NOMO-1 treated with dmso at 0.1 percent for 144 hours (cell line): ENCODE results near the gene ASNS.
"Not testable (repeated sequence)": the region's sequence is repeated elsewhere in the genome, so short reads cannot be mapped to it uniquely, and the experiment has no call there.

Experiments used
- DNase-seq: peaks from one replicate; lab custom pipeline; 2025; ENCODE audit not compliant: unreplicated experiment; lab: John Stamatoyannopoulos, UW

Gene ASNS, protein sequence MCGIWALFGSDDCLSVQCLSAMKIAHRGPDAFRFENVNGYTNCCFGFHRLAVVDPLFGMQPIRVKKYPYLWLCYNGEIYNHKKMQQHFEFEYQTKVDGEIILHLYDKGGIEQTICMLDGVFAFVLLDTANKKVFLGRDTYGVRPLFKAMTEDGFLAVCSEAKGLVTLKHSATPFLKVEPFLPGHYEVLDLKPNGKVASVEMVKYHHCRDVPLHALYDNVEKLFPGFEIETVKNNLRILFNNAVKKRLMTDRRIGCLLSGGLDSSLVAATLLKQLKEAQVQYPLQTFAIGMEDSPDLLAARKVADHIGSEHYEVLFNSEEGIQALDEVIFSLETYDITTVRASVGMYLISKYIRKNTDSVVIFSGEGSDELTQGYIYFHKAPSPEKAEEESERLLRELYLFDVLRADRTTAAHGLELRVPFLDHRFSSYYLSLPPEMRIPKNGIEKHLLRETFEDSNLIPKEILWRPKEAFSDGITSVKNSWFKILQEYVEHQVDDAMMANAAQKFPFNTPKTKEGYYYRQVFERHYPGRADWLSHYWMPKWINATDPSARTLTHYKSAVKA

DNA sequence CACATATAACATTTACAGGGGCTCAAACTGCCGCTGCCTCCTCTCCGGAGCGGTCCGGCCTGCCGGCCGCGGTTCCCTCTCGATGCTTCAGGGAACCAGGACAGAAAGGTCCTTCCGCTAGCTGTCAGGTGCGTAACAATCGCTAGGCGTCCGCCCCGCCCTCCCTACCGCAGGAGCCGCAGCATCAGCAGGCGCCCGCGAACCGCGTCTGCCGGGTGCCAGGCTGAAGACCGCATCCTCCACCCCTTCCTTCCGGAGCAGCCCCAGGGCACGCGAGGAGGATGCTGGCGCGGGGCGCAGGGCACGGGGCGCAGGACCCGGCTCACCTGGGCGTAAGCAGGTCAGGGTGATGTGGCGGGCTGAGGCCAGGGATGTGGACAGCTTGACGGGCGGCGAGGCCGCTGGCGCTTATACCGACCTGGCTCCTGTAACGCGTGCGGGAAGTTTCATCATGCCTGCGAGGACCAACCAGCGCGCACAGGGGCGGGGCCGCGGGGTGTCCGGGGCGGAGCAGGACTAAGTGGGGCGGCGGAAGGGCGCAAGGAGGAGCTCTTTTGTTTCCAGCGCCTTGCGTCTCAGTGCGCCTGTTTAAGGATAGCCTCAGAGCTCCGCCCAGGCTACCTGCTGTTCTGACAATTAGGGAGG, at the start of gene ASNS:
Gene ASNS (minus strand): TSS at position 384 of the 645 bp plus-strand sequence. CDS start 3,252 bp downstream, outside the sequence.
- peak; percentile 96 for DNase-seq

DNA sequence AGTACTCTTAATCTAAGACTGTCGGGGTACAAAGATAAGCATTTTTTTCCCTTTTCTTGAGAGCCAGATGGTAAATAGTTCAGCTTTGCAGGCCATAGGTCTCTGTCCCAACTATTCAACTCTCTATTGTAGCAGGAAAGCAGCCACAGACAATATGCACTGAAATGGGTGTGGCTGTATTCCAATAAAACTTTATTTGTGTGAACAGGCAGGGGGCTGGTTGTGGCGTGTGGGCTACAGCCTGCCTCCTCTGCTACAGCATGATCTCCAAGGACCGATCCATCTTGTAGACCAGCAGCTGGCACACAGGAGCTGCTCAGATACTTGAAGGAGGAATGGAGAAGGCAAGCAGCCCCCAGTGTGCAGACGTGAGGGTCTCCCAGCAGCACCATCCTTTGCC, 49.0 kb upstream of the ASNS start:
- not testable (repeated sequence) for DNase-seq

DNA sequence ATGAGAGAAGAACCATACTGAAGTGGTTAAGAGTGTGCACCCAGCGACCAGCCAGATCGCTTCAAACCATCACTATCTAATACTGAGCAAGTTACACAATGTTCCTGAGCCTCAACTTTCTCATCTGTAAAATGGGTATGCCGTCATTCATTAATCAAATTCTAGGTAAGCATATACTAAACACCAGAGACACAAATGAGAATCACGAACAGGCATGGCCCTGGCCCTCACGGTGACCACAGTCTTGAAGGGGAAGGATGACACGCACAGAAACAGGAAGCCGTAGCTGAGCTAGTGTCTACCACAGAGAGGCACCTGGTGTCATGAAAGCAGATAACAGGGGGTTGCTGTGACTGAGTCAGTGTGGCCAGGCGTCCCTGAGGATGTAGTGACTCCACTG, 43.1 kb upstream of the ASNS start:
- not testable (repeated sequence) for DNase-seq

DNA sequence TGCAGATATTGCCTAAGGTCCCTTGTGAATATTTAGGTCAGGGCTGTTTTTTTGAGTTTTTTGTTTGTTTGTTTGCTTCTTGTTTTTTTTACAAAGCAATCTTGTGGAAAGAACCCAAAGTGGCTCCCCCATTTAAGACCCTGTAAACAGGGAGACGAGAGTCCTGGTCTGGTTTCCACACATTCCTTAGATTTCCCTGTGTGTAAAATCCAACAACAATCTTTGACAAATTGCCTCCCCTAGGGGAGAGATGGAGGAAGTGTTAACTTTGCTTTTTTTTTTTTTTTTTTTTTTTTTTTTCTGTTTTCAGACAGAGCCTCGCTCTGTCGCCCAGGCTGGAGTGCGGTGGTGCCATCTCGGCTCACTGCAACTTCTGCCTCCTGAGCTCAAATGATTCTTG, 40.1 kb upstream of the ASNS start:
- DNase-seq: not testable (repeated sequence)

DNA sequence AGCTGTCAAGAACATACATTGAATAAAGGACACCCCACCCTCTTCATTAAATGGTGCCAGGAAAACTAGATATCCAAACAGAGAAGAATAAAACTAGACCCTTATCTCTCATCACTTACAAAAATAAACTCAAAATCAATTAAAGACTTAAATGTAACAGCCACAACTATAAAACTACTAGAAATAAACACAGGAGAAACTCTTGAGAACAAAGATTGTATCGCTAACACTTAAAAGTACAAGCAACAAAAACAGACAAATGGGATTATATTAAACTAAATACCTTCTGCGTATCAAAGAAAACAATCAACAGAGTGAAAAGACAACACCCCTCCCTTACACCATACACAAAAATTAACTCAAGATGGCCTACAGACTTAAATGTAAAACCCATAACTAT, 24.7 kb upstream of the ASNS start:
- not testable (repeated sequence) for DNase-seq

DNA sequence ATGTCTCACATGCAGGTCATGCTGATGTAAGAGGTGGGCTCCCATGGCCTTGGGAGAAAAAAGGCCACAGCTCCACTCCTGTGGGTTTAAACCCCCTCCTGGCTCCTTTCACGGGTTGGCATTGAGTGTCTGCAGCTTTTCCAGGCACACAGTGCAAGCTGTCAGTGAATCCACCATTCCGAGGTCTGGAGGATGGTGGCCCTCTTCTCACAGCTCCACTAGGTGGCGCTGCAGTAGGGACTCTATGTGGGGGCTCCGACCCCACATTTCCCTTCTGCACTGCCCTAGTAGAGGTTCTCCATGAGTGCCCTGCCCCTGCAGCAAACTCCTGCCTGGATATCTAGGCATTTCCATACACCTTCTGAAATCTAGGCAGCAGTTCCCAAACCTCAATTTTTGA, 19.5 kb upstream of the ASNS start:
- not testable (repeated sequence) for DNase-seq

DNA sequence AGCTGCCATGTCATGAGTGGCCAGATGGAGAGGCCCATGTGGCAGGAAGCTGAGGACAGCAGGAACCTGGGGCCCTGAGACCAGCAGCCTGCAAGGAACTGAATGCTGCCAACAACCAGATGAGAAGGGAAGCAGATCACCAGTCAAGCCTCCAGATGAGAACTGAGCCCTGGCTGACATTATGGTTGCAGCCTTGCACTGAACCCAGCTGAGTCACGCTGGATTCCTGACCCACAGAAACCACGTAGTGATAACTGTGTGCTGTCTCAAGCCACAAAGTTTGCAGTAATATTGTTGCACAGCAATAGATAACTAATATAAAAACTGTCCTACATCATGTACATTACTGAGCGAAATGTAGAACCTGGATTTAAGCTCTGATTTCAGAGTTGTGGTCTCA, 7.3 kb upstream of the ASNS start:
- not testable (repeated sequence) for DNase-seq

DNA sequence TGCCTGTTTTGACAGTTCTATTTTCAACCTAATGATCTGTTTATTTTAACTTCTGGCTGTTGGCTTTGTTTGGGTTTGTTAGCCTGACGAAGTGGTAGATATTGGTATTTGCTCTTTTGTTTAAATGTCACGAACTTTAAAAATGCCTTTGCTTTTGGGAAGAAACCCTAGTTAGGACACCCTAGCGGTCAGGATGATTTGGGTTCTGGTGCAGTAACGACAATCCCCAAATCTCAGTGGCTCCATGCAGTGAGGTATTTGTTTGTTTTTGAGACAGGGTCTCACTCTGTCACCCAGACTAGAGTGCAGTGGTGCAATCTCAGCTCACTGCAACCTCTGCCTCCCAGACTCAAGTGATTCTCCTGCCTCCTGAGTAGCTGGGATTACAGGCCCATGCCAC, 2.7 kb upstream of the ASNS start:
- not testable (repeated sequence) for DNase-seq

DNA sequence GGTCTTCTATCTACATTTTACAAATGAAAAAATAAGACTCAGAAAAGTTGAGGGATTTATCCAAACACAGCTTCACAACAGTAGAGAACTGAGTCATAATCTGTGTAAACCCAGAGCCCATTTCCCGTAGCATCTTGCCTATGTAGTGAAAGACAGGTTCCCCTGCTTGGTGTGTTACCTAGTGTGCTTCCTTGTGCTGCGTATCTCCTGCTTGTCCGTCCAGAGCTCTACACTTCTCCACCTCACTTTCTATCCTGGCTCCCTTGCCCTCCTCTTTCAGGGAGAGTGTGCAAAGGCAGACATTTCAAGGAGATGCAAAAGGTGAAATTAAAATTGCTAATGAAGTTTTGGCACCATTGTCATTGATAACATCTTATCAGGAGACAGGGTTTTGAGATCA, 1.4 kb upstream of the ASNS start:
- DNase-seq: no peak

DNA sequence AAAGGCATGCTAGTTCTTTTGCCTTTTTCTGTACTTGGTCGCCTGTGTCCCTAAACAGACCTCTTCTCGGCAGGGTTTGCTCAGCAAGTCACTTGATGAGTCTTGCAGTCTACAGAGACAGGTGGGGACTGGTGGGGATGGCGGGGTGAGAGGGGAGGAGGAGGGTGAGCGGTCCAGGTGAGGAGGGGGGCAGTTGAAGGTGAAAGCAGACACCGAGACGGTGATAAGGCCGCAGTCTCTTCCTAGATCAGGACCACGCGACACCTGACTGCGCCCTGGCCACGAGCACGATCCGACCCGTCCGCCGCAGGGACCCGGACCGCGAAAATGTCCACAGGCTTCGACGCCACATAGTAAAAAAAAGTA, 566 bp downstream of the ASNS start:
- DNase-seq: no peak

DNA sequence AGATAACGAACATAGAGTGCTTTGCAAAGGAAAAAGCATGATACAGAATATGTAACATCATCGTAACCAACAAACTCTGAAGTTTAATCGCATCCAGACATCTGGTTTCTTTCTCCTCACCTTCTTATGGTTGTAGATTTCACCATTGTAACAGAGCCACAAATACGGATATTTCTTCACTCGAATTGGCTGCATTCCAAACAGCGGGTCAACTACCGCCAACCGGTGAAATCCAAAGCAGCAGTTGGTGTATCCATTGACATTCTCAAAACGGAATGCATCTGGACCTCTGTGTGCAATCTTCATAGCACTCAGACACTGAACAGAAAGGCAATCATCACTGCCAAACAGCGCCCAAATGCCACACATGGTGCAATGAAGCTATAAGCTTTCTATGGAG, 3.4 kb downstream of the ASNS start:
- DNase-seq: no peak

DNA sequence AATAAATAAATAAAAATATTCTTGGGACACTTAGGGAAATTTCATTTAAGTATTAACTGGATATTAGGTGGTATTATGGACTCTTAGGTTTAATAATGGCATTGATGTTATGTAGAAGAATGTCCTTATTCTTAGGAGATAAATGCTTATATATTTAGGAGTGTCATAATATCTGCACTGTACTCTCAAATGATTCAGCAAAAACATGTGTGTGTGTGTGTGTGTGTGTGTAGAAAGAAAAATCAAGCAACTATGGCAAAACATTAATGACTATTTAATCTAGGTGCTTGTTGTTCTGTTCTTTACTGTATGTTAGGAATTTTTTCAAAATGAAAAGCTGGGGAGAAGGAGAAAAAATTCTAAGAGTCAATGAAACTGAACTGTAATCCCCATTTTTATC, 3.9 kb downstream of the ASNS start:
- DNase-seq: no peak

DNA sequence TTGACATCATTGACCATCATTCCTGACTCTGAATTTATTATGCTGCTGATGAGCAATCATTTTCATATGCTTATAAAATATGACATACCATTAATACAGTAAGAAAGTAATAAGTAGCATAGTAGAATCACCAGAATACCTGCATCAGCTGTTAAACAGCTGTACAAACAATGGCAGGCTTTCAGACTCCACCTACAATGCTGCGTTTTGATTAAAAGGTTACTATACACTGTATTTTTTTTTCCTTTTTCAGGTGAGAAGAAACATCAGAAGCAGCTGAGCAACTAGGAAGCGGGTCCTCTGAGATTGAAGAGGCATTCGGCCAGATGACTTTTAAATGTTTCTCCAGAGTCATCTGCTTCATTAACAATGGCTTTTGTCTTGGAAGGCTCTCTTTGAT, 7.1 kb downstream of the ASNS start:
- no peak for DNase-seq

DNA sequence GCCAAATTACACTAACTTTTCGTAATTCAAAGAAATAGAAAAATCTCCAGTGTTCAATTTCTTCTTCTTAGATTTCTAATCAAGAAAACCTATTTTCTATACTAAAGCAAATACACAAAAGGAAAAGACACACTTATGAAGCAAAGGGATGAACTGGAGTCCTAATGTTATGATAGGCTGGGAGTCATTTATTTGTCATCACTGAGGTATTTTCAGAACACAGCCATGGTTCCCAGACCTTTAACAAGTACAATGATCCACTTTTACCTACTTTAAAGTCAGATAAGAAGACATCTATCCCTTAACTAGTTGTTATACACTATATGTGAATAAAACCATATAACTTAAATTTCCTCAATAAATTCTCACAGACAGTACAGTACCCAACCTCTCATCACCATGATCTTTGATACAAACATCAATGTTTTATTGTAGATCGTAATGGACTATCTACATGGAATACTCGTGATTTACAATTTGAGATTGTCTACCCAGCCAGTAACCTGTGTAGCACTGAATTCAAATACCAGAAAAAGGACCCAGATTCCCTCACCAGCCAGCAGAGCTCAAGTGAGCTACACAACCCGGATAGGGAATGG, 12.5 kb downstream of the ASNS start:
- DNase-seq: no peak

DNA sequence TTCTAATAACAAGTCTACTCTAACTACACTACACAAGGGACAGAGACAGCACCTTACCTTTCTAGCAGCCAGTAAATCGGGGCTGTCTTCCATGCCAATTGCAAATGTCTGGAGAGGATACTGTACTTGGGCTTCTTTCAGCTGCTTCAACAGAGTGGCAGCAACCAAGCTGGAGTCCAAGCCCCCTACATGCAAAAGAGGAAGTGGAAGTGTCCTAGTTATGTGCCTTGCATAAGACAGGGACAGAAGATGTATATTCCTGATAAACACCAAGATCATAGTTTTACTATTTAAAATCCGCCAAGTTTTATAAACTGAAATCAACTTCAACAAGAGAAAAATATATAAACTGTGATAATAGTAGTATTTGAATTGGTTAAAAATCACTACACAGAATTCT, 14.0 kb downstream of the ASNS start:
- no peak for DNase-seq

DNA sequence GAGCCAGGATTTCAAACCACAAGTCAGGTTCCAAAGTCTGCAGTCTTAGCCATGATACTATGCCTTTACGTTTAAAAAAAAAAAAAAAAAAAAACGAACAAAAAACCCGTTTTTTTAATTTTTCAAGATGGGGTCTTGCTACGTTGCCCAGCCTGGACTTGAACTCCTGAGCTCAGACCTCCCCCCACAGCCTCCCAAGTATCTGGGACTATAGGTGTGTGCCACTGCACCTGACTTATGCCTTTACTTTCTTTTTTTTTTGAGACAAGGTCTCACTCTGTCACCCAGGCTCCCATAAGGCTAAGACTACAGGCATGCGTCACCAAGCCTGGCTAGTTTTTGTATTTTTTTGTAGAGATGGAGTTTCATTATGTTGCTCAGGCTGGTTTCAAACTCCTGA, 14.7 kb downstream of the ASNS start:
- DNase-seq: no peak

DNA sequence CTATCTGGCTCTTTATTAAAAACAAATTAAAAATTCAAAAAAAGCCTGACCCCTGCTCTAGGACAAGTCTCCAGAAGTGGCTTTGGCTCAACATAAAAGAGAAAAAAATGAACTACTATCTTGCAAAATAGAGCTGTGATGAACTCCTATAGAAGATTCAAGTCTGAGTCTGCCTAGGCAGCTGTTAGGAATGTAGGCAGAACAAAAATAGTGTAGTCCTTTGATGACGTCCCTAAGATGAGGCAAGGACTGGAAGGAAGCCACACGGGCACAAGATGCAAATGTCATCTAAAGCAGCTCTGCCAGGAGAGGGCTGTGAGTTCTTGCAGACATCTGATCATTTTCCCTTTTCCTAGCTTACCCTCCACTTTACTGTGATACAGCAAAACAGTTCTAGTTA, 20.5 kb downstream of the ASNS start:
- DNase-seq: no peak

DNA sequence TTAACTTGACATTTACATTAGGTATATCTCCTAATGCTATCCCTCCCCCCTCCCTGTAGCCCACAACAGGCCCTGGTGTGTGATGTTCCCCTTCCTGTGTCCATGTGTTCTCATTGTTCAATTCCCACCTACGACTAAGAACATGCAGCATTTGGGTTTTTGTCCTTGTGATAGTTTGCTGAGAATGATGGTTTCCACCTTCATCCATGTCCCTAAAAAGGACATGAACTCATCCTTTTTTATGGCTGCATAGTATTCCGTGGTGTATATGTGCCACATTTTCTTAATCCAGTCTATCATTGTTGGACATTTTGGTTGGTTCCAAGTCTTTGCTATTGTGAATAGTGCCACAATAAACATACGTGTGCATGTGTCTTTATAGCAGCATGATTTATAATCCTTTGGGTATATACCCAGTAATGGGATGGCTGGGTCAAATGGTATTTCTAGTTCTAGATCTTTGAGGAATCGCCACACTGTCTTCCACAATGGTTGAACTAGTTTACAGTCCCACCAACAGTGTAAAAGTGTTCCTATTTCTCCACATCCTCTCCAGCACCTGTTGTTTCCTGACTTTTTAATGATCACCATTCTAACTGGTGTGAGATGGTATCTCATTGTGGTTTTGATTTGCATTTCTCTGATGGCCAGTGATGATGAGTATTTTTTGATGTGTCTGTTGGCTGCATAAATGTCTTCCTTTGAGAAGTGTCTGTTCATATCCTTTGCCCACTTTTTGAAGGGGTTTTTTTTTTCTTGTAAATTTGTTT, 21.8 kb downstream of the ASNS start:
- DNase-seq: not testable (repeated sequence)

DNA sequence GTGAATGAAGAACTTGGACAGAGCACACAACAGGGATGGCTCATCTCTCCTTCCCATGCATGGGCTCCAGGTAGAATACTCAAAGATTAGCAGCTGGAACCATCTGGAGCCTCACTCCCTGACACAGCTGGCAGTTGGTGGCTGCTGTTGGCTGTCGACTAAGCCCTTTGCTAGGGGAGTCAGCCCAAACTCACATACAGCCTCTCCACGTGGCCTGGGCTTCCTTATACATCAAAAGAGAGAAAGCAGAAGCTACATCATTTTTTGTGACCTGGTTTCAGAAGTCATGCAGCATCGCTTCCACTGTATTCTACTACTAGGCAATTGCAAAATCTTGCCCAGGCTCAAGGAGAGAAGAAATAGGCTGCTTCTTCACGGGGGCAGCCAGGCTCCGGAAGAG, 24.4 kb downstream of the ASNS start:
- DNase-seq: peak; percentile 51

DNA sequence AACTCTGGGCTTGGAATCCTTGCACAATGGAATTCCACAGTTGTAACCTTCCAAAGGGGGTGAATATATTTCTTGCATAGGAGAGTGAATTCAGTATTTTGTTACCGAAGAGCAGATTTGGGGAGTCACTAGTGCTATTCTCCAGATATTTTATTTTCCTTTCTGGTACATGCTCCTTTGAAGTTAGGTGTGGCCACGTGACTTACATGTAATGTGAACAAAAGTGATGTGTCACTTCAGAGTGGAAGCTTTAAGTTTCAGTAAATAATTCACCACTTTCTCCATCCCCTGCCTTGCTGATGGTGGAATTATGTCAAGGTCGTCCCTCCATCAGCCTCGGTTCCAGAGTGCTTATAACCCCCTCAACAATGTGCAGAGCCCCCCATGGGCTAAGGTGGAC, 25.3 kb downstream of the ASNS start:
- DNase-seq: no peak

DNA sequence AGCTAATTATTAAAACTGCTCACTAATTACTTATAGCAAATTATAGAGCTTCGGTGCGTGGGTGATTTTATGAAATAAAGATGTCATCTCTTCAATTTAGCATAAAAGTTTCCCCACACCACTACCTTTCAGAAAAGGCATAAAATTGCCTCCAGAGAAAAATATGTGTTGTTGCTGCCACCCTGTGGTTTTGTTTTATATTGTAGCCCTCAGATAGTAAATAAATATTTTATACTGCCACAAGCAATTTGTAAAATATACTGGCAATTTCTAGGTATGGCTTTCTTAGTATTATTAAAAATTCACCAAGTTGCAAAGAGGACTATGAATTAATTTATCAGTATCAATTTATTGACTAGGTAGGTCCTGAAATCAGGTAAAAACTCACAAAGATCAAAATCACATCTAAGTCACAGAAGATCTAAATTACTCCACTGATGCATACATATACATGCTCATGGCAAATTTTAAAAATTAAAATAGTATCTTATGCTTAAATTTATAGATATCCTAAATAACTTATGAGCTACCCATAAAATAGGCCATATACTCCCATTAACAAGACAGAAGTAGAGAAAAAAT, 26.5 kb downstream of the ASNS start:
- no peak for DNase-seq
